OCI-LY7 (cell line): ENCODE measurements around the gene ZNF576.

Source experiments
- CTCF ChIP-seq: fragments of 200-600 bp; sonication (generic); conservative IDR thresholded peaks from 2 replicates; pipeline ENCODE4 v1.5.1; 2014; ENCODE audit warnings: mild to moderate bottlenecking, antibody characterized with exemption, low read length, moderate library complexity, mixed read lengths
- EZH2phosphoT487 ChIP-seq: fragments of 200-600 bp; sonication (generic); IDR thresholded peaks from 2 replicates; pipeline ENCODE4 v1.6.1; 2018; ENCODE audit warnings: low read depth, borderline replicate concordance, mild to moderate bottlenecking, mixed run types, antibody characterized with exemption, low read length, moderate library complexity, mixed read lengths

DNA sequence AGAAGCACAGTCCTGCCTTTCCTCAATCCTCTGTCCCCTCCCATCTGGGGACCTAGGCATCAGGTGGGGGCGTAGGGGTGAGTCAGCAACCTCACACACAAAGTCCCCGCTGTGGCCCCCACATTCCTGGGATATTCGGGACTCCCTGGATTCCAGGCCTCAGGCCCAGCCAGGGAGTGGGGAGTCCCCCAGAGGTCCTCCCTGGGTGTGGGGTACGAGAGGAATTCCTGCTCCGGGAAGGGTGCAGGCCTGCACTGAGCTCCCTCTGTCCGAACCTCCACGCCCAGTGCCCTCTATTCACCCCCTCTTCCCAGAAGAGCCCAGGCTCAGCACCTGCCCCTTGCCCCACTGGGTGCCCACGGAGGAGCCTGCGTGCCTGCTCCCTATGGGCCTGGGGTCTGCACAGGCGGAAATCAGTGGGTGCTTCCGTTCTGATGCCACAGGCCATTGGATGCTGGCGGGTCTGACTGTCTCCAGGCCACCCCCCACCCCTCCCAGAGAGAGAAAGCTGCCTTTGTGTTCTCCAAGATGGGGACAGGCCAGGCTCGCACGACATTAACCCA is 39.8 kb downstream of the ZNF576 start:
- TF ChIP-seq CTCF: no peak
- TF ChIP-seq EZH2phosphoT487: no peak
